Measurements from ENCODE around the gene CRYL1. TPM values are rescaled to one million over a fixed set of nuclear protein-coding genes. Genes with fewer than 3 reads are reported as not detected.

The CRYL1 gene
- total and polyA plus RNA-seq, 9 of the 15 experiments (the other 6 are each of a cell fraction or from before 2014, with no cell fraction given), result 1.0 to 6.9 (median 2.4) TPM

DNA sequence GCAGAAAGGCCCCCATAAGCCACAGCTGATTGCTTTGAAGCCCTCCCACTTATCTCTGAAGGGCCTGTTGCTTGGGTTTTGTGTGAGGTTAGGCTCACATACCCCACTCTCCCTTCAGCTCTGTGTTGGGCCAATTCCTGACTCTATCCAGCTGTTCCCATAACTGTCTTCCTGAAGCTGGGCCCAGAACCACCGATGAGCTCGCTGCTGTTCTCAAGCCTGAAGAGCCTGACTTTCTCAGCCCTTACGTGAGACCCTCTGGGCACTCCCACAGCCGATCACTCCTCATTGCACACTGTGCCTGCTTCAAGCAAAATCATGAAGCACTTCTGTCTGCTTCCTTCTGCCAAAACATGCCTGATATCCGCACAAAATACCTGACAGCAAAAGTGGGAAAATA is 124.1 kb downstream of the CRYL1 start (continued):
- TF ChIP-seq, protein P1, sequence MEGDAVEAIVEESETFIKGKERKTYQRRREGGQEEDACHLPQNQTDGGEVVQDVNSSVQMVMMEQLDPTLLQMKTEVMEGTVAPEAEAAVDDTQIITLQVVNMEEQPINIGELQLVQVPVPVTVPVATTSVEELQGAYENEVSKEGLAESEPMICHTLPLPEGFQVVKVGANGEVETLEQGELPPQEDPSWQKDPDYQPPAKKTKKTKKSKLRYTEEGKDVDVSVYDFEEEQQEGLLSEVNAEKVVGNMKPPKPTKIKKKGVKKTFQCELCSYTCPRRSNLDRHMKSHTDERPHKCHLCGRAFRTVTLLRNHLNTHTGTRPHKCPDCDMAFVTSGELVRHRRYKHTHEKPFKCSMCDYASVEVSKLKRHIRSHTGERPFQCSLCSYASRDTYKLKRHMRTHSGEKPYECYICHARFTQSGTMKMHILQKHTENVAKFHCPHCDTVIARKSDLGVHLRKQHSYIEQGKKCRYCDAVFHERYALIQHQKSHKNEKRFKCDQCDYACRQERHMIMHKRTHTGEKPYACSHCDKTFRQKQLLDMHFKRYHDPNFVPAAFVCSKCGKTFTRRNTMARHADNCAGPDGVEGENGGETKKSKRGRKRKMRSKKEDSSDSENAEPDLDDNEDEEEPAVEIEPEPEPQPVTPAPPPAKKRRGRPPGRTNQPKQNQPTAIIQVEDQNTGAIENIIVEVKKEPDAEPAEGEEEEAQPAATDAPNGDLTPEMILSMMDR (IDR thresholded peaks at IDR 0.05 in 2 of 3, conservative IDR thresholded peaks at IDR 0.05 in 1 of 3; ENCODE audit: insufficient read depth in 2 of 3, low read depth in 1 of 3, low read length in 3 of 3), result no peak

DNA sequence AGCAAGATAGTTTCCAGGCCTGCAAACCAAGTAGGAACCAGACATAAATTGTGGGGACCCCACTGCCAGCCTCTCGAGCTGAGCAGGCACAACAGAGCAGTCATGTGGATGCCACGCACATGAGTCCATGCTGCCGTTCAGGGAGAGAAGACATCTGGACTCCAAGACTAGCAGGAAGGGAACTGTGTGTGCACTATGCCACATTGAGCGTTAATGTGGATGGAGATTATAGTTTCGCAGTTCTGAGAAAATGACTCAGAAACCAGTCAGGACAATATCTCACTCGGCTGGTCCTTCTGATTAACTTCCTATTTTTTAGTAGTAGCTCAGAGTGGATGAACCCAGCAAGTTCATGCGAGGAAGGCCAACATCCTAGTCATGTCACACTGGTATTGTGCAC is 124.9 kb downstream of the CRYL1 start:
- TF ChIP-seq FOSL1 (tag; conservative IDR thresholded peaks at IDR 0.05) (peak; percentile 84), JUND (IDR thresholded peaks at IDR 0.05; ENCODE audit: borderline replicate concordance, low read depth, low read length) (peak; percentile 8; the same call in 1 of the 2 replicates), JUND (tag; IDR thresholded peaks at IDR 0.05; ENCODE audit: borderline replicate concordance, low read depth, low read length) (no peak), FOXJ3 (CRISPR knock-in tag; IDR thresholded peaks at IDR 0.05) (no peak), TCF3 (CRISPR knock-in tag; IDR thresholded peaks at IDR 0.05) (peak; percentile 11; the same call in 1 of the 2 replicates)
- CTCF ChIA-PET (ENCODE audit: low intra/inter-chr PET ratio), result no interaction called here
- intact Hi-C loops (cut with micrococcal nuclease) (no loop called here), in situ Hi-C loops (cut with MboI) (no loop called here)
- Histone ChIP-seq H3K9me3 (replicated peaks; ENCODE audit: control insufficient read depth, insufficient read depth, low read depth, low read length) (no peaks in the 10 kb centered on the region), H3K9ac (ENCODE audit: insufficient read depth in 1 of 2, low read depth in 2 of 2, low read length in 2 of 2) (no peak overlapping the region), H2AFZ (ENCODE audit: low read depth, low read length) (no peak overlapping the region), H3K27ac (ENCODE audit: extremely low read depth, low read depth, low read length) (no peak overlapping the region), H3K36me3 (ENCODE audit: control insufficient read depth, insufficient read depth, low read length) (no peaks in the 10 kb centered on the region), H3K4me1 (replicated peaks in 1 of 2; ENCODE audit: control insufficient read depth in 2 of 2, insufficient read depth in 2 of 2, low read length in 2 of 2) (peaks cover 0 to 5% of the 10 kb centered on the region in 2 experiments; a peak in 2 of 5 replicates), H3K9me1 (ENCODE audit: control insufficient read depth, insufficient read depth, low read length) (no peaks in the 10 kb centered on the region), H3K79me2 (ENCODE audit: control insufficient read depth, insufficient read depth, low read length) (no peaks in the 10 kb centered on the region), H3K4me2 (ENCODE audit: insufficient read depth, low read length) (no peak overlapping the region), H4K20me1 (replicated peaks; ENCODE audit: control insufficient read depth, insufficient read depth, low read length) (no peaks in the 10 kb centered on the region), H3K4me3 (no peak overlapping the region), H3K27me3 (ENCODE audit: control insufficient read depth in 2 of 2, insufficient read depth in 2 of 2, low read length in 2 of 2) (peaks cover 0 to 24% of the 10 kb centered on the region in 2 experiments; a peak in 2 of 5 replicates)
- POLR2A ChIA-PET, result no interaction called here
- FAIRE-seq (no peak), ATAC-seq (no peak), DNase-seq (ENCODE audit: extremely low read depth in 1 of 4, low spot score in 3 of 4) (no peak)
- BruUV-seq (replicated peaks), result no TSS peak
- WGBS (ENCODE audit: insufficient coverage, low coverage, missing lambda C conversion rate), result 0% methylated on average over 4 of the region's 7 CpGs

All from K562 (cell line).